Measurements from ENCODE around the gene IGSF21.
A peak's percentile ranks its signal among the peaks of the same experiment; 100 is the strongest.

The IGSF21 gene

GRCh38 chr1:18190598-18190997, 83.0 kb downstream of the IGSF21 start:
- H4K8ac ChIP-seq (ENCODE audit: low read depth, low read length), result no peak overlapping the region

DNA sequence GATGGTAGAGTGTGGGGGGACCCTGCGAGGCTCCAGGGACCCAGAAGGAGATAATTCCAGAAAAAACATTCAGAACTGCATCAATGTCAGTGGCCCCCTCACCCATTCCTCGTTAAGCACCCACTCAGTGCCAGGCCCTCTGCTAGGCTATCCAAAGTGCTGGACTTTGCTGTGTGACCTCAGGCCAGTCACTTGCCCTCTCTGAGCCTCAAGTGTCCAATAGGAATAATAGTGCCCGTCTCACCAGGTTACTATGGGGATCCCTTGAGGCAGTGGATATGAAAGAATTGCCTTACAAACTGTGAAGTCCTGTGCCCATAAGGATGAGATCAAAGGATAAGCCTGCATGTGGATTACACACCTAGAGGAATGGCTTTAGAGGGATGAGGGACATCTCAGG, 83.4 kb downstream of the IGSF21 start:
- Histone ChIP-seq H3K79me1 (ENCODE audit: low read length) (no peaks in the 10 kb centered on the region), H3K56ac (ENCODE audit: low read length) (no peak overlapping the region), H3K27me3 (ENCODE audit: insufficient read depth, low read length, poor library complexity) (no peaks in the 10 kb centered on the region), H4K5ac (ENCODE audit: low read length) (no peak overlapping the region), H2BK15ac (replicated peaks; ENCODE audit: low read depth) (no peak overlapping the region), H2BK5ac (ENCODE audit: low read length) (no peak overlapping the region), H3K18ac (ENCODE audit: low read length) (no peak overlapping the region), H2BK120ac (ENCODE audit: low read depth, low read length) (no peak overlapping the region), H3K4me3 (ENCODE audit: low read length) (no peak overlapping the region), H3K9ac (ENCODE audit: low read length) (no peak overlapping the region), H4K8ac (ENCODE audit: low read depth, low read length) (no peak overlapping the region), H3K27ac (ENCODE audit: low read depth, low read length) (no peak overlapping the region), H2AK5ac (ENCODE audit: low read length) (no peak overlapping the region), H3K79me2 (ENCODE audit: control insufficient read depth, insufficient read depth, low read length) (no peaks in the 10 kb centered on the region), H3K4ac (ENCODE audit: low read depth, low read length) (no peak overlapping the region), H3K23ac (ENCODE audit: low read length) (no peak overlapping the region), H3K4me2 (ENCODE audit: low read length) (no peak overlapping the region), H3K36me3 (ENCODE audit: control insufficient read depth, insufficient read depth, low read length) (no peaks in the 10 kb centered on the region), H3K4me1 (ENCODE audit: control insufficient read depth, low read depth, low read length) (peaks cover 2% of the 10 kb centered on the region)
- WGBS (ENCODE audit: extremely low coverage, insufficient coverage, low lambda C conversion rate), result no CpG with 5 or more reads among the region's 3 CpGs
- DNase-seq, result no peak

More at GRCh38 chr1:18190598-18190997, 83.0 kb downstream of the IGSF21 start:
- no CpG with 5 or more reads among the region's 7 CpGs for WGBS (ENCODE audit: extremely low coverage, insufficient coverage, low lambda C conversion rate)
- Histone ChIP-seq H3K36me3 (ENCODE audit: control insufficient read depth, insufficient read depth, low read length) (no peaks in the 10 kb centered on the region), H3K79me1 (ENCODE audit: low read length) (no peaks in the 10 kb centered on the region), H3K27me3 (ENCODE audit: insufficient read depth, low read length, poor library complexity) (no peaks in the 10 kb centered on the region), H3K4me3 (ENCODE audit: low read length) (no peak overlapping the region), H2BK120ac (ENCODE audit: low read depth, low read length) (no peak overlapping the region), H3K4me2 (ENCODE audit: low read length) (no peak overlapping the region), H3K23ac (ENCODE audit: low read length) (no peak overlapping the region), H2BK15ac (replicated peaks; ENCODE audit: low read depth) (no peak overlapping the region), H2AK5ac (ENCODE audit: low read length) (no peak overlapping the region), H4K5ac (ENCODE audit: low read length) (no peak overlapping the region), H3K27ac (ENCODE audit: low read depth, low read length) (no peak overlapping the region), H3K4ac (ENCODE audit: low read depth, low read length) (no peak overlapping the region), H3K18ac (ENCODE audit: low read length) (no peak overlapping the region), H3K9ac (ENCODE audit: low read length) (no peak overlapping the region), H3K56ac (ENCODE audit: low read length) (no peak overlapping the region), H2BK5ac (ENCODE audit: low read length) (no peak overlapping the region), H3K79me2 (ENCODE audit: control insufficient read depth, insufficient read depth, low read length) (no peaks in the 10 kb centered on the region), H3K4me1 (ENCODE audit: control insufficient read depth, low read depth, low read length) (peaks cover 2% of the 10 kb centered on the region)
- DNase-seq, result peak; percentile 45

DNA sequence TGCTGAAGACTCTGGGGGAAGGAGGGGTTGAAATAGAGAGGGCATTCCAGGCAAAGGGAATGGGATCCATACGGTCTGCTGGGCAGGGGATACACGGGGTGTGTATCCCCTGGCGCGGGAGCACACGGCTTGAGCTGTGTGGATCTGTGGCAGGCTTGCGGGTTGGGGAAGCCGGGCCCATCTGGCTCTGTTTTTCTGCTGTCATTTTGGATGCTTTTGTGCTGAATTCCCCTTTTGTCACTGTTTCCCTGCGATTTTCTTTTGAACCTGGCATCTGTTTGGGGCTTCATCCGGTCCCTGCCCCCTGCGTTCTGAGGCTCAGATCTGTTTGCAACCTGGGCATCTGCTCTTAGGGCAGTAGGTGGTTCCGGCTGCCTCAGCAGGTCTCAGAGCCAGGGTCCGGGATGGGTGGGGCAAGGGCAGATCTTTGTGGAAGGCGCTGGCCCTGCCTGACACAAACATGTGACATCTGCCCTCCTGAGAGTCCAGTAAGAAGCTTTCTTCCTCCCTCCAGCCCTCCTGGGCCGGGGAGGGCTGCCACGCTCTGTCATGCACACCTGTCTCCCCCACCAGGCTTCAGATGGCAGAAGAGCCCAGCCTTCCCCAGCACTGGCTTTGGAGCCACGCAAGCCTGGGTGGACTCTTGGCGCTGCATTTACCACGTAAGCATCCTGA, 84.0 kb downstream of the IGSF21 start:
- Histone ChIP-seq H3K4me1 (ENCODE audit: control insufficient read depth, low read depth, low read length) (peaks cover 2% of the 10 kb centered on the region), H3K27ac (ENCODE audit: low read depth, low read length) (no peak overlapping the region), H2BK120ac (ENCODE audit: low read depth, low read length) (no peak overlapping the region), H3K36me3 (ENCODE audit: control insufficient read depth, insufficient read depth, low read length) (no peaks in the 10 kb centered on the region), H2AK5ac (ENCODE audit: low read length) (no peak overlapping the region), H3K18ac (ENCODE audit: low read length) (no peak overlapping the region), H3K9ac (ENCODE audit: low read length) (no peak overlapping the region), H3K4ac (ENCODE audit: low read depth, low read length) (no peak overlapping the region), H4K5ac (ENCODE audit: low read length) (no peak overlapping the region), H4K8ac (ENCODE audit: low read depth, low read length) (no peak overlapping the region), H3K4me3 (ENCODE audit: low read length) (no peak overlapping the region), H3K4me2 (ENCODE audit: low read length) (no peak overlapping the region), H2BK5ac (ENCODE audit: low read length) (no peak overlapping the region), H3K23ac (ENCODE audit: low read length) (no peak overlapping the region), H3K27me3 (ENCODE audit: insufficient read depth, low read length, poor library complexity) (no peaks in the 10 kb centered on the region), H3K56ac (ENCODE audit: low read length) (no peak overlapping the region), H3K79me1 (ENCODE audit: low read length) (no peaks in the 10 kb centered on the region), H3K79me2 (ENCODE audit: control insufficient read depth, insufficient read depth, low read length) (no peaks in the 10 kb centered on the region), H2BK15ac (replicated peaks; ENCODE audit: low read depth) (no peak overlapping the region)
- DNase-seq, result no peak
- WGBS (ENCODE audit: extremely low coverage, insufficient coverage, low lambda C conversion rate), result no CpG with 5 or more reads among the region's 18 CpGs

- Histone ChIP-seq H3K56ac (ENCODE audit: low read length) (no peak overlapping the region), H2AK5ac (ENCODE audit: low read length) (no peak overlapping the region), H3K79me1 (ENCODE audit: low read length) (no peaks in the 10 kb centered on the region), H3K4me2 (ENCODE audit: low read length) (no peak overlapping the region), H4K5ac (ENCODE audit: low read length) (no peak overlapping the region), H3K4me1 (ENCODE audit: control insufficient read depth, low read depth, low read length) (peaks cover 2% of the 10 kb centered on the region), H3K4ac (ENCODE audit: low read depth, low read length) (no peak overlapping the region), H3K79me2 (ENCODE audit: control insufficient read depth, insufficient read depth, low read length) (no peaks in the 10 kb centered on the region), H3K23ac (ENCODE audit: low read length) (no peak overlapping the region), H2BK120ac (ENCODE audit: low read depth, low read length) (no peak overlapping the region), H3K36me3 (ENCODE audit: control insufficient read depth, insufficient read depth, low read length) (no peaks in the 10 kb centered on the region), H3K18ac (ENCODE audit: low read length) (no peak overlapping the region), H4K8ac (ENCODE audit: low read depth, low read length) (no peak overlapping the region), H2BK5ac (ENCODE audit: low read length) (no peak overlapping the region), H2BK15ac (replicated peaks; ENCODE audit: low read depth) (no peak overlapping the region), H3K27me3 (ENCODE audit: insufficient read depth, low read length, poor library complexity) (no peaks in the 10 kb centered on the region), H3K27ac (ENCODE audit: low read depth, low read length) (no peak overlapping the region), H3K9ac (ENCODE audit: low read length) (no peak overlapping the region), H3K4me3 (ENCODE audit: low read length) (no peak overlapping the region)
- no peak for DNase-seq
- WGBS (ENCODE audit: extremely low coverage, insufficient coverage, low lambda C conversion rate), result no CpG with 5 or more reads among the region's 4 CpGs
Observed at GRCh38 chr1:18192182-18192581, 84.6 kb downstream of the IGSF21 start.

DNA sequence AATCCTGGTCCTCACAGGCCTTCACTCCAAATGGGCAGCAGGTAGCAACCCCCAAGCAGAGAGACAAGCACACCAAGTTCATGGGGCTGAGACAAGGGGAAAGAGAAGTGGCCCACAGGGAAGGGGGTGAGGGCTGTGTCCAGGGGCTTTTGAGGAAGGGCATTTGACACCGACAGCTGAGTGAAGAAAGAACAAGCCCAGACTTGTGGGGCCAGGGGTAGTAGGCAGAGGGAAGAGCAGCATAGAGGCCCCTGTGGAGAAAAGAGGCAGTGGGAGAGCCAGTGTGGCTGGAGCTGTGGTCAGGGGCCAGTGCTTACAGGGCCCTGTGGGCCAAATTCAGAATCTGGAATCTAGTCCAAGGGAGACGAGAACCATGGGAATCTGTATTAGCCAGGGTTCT, 85.4 kb downstream of the IGSF21 start:
- no peak for DNase-seq
- H2BK120ac ChIP-seq (ENCODE audit: low read depth, low read length), result no peak overlapping the region
- no peak overlapping the region for H3K4me3 ChIP-seq (ENCODE audit: low read length)
- no CpG with 5 or more reads among the region's 2 CpGs for WGBS (ENCODE audit: extremely low coverage, insufficient coverage, low lambda C conversion rate)
- no peak overlapping the region for H3K4me2 ChIP-seq (ENCODE audit: low read length)
- no peaks in the 10 kb centered on the region for H3K79me2 ChIP-seq (ENCODE audit: control insufficient read depth, insufficient read depth, low read length)
- no peak overlapping the region for H3K4ac ChIP-seq (ENCODE audit: low read depth, low read length)
- no peak overlapping the region for H3K9ac ChIP-seq (ENCODE audit: low read length)
- H3K4me1 ChIP-seq (ENCODE audit: control insufficient read depth, low read depth, low read length), result peaks cover 2% of the 10 kb centered on the region
- peak overlapping the region; percentile 57 for H3K18ac ChIP-seq (ENCODE audit: low read length)
- no peaks in the 10 kb centered on the region for H3K36me3 ChIP-seq (ENCODE audit: control insufficient read depth, insufficient read depth, low read length)
- no peaks in the 10 kb centered on the region for H3K27me3 ChIP-seq (ENCODE audit: insufficient read depth, low read length, poor library complexity)
- no peak overlapping the region for H3K56ac ChIP-seq (ENCODE audit: low read length)
- H2BK5ac ChIP-seq (ENCODE audit: low read length), result no peak overlapping the region
- H4K5ac ChIP-seq (ENCODE audit: low read length), result no peak overlapping the region
- H3K23ac ChIP-seq (ENCODE audit: low read length), result no peak overlapping the region
- H3K79me1 ChIP-seq (ENCODE audit: low read length), result no peaks in the 10 kb centered on the region
- no peak overlapping the region for H3K27ac ChIP-seq (ENCODE audit: low read depth, low read length)
- H2BK15ac ChIP-seq (replicated peaks; ENCODE audit: low read depth), result no peak overlapping the region
- H4K8ac ChIP-seq (ENCODE audit: low read depth, low read length), result no peak overlapping the region
- no peak overlapping the region for H2AK5ac ChIP-seq (ENCODE audit: low read length)

- H2AK5ac ChIP-seq (ENCODE audit: low read length), result no peak overlapping the region
- no peaks in the 10 kb centered on the region for H3K79me2 ChIP-seq (ENCODE audit: control insufficient read depth, insufficient read depth, low read length)
- no peaks in the 10 kb centered on the region for H3K36me3 ChIP-seq (ENCODE audit: control insufficient read depth, insufficient read depth, low read length)
- H3K27ac ChIP-seq (ENCODE audit: low read depth, low read length), result no peak overlapping the region
- H3K4me3 ChIP-seq (ENCODE audit: low read length), result no peak overlapping the region
- H3K18ac ChIP-seq (ENCODE audit: low read length), result no peak overlapping the region
- no CpG with 5 or more reads among the region's 3 CpGs for WGBS (ENCODE audit: extremely low coverage, insufficient coverage, low lambda C conversion rate)
- H3K56ac ChIP-seq (ENCODE audit: low read length), result no peak overlapping the region
- H3K4me1 ChIP-seq (ENCODE audit: control insufficient read depth, low read depth, low read length), result peaks cover 4% of the 10 kb centered on the region
- H2BK15ac ChIP-seq (replicated peaks; ENCODE audit: low read depth), result no peak overlapping the region
- no peak overlapping the region for H2BK5ac ChIP-seq (ENCODE audit: low read length)
- H3K4me2 ChIP-seq (ENCODE audit: low read length), result no peak overlapping the region
- no peak overlapping the region for H3K4ac ChIP-seq (ENCODE audit: low read depth, low read length)
- H3K79me1 ChIP-seq (ENCODE audit: low read length), result no peaks in the 10 kb centered on the region
- H3K23ac ChIP-seq (ENCODE audit: low read length), result no peak overlapping the region
- H4K8ac ChIP-seq (ENCODE audit: low read depth, low read length), result no peak overlapping the region
- no peaks in the 10 kb centered on the region for H3K27me3 ChIP-seq (ENCODE audit: insufficient read depth, low read length, poor library complexity)
- H4K5ac ChIP-seq (ENCODE audit: low read length), result no peak overlapping the region
- H2BK120ac ChIP-seq (ENCODE audit: low read depth, low read length), result no peak overlapping the region
- no peak for DNase-seq
- no peak overlapping the region for H3K9ac ChIP-seq (ENCODE audit: low read length)
Observed at GRCh38 chr1:18197299-18197698, 89.7 kb downstream of the IGSF21 start.

Measured in mesendoderm (in vitro differentiated cells).